SK-N-DZ (cell line): ENCODE results near the gene DOCK10.

Source experiments
- DNase-seq: peaks from one replicate; pipeline ENCODE4 v3.0.0-alpha.2; 2015; ENCODE audit warnings: low spot score

DOCK10 gene

DNA sequence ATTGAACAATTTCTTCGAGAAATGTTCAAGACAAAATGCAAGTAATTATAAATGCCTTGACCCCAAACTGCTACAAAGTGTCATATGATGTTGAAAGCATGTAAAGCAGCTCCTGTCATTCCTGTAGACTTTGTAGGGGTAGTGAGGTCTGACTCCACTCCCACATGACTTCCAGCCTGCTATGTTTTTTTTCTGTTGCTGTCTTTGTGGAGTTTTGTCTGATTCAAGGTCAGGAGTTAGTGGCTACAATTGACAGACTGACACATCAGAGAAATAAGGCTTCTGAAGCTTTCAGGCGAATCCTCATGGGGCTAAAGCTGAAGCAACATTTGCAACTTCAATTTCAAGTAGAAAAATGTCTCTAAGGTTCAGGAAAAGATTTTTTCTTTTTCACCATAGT, 262.2 kb downstream of the DOCK10 start:
- no peak for DNase-seq

DNA sequence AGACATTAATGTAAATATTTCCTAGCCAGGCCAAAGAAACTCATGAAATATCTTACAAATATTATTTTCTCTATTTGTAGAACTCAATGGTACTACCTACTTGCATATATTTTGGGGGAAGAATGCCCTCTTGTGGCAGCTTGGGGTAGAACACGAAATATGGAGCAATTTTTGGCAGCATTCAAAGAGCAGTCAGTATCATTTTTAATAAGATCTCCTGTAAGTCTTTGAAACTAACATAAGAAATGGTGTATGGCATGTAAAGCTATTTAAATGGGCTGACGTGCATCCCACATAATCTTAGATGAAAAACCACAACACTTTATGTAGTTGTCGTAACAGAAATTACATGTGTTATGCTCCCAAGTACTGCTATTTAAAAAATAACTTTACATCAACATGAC, 263.8 kb downstream of the DOCK10 start:
- peak; percentile 61 for DNase-seq

DNA sequence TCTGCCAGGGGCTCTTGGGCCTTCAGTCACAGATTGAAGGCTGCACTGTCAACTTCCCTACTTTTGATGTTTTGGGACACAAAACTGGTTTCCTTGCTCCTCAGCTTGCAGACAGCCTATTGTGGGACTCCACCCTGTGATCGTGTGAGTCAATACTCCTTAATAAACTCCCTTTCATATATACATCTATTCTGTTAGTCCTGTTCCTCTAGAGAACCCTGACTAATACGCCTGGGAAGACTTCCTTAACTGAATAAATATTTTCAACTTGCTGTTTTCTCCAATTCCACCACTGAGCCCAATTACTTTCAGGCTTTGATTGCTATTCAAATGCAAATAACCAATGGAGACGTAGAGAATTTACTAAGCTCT, 264.7 kb downstream of the DOCK10 start:
- DNase-seq, result no peak

GRCh38 chr2:224776795-224777558, 265.3 kb downstream of the DOCK10 start:
- no peak for DNase-seq

DNA sequence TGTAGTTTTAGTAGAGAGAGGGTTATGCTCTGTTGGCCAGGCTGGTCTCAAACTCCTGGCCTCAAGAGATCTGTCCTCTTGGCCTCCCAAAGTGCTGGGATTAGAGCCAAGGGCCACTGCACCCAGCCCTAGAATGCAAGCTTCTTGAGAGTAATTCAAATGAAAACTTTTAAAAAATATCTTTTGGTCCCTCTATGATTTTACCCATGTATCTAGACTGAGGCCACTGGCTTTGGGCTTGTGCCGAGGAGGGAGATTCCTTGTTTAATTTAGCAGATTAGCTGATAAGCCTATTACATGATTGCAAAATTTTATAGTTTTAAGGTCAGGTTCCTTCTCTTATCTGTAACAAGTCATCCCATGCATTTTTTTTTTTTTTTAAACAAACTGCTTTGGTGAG, 266.6 kb downstream of the DOCK10 start:
- DNase-seq, result no peak

- no peak for DNase-seq
Measured at GRCh38 chr2:224774735-224775134, 267.5 kb downstream of the DOCK10 start.

DNA sequence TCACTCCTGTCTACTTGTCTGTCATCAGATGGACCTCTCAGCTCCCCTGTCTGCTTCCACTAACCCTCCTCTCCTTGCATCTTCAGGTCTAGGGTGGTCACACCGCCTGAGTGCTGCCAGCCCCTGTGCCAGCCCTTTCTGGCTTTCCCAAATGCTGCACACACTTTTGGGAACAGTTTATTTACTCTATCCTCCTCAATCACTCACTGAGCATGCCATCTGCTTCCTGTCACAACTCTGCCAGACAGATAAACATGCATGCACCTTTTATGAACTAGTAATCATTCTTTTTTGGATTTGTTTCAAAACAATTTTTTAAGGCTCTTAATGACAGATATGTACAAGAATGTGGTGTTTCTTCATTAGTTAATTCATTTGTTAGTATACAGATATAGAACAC, 269.8 kb downstream of the DOCK10 start:
- DNase-seq, result no peak

DNA sequence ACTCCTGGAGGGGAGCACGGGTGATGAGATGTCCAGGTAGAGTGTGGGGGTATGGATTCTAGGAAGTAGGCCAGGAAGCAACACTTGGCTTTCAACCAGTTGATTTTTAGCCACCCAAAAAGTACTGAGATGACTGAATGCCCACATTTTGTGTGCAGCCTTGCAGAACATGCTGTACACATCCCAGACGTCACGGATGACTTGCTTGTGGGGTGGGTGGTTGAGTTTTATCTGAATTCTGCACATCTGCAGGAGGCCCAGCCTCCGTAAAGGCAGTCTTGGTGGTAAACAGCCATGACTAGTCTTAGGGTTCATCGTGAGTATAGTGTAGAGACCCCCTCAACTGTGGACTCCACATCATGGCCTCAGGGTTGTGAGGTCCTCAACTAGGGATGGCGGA, 272.8 kb downstream of the DOCK10 start:
- no peak for DNase-seq

DNA sequence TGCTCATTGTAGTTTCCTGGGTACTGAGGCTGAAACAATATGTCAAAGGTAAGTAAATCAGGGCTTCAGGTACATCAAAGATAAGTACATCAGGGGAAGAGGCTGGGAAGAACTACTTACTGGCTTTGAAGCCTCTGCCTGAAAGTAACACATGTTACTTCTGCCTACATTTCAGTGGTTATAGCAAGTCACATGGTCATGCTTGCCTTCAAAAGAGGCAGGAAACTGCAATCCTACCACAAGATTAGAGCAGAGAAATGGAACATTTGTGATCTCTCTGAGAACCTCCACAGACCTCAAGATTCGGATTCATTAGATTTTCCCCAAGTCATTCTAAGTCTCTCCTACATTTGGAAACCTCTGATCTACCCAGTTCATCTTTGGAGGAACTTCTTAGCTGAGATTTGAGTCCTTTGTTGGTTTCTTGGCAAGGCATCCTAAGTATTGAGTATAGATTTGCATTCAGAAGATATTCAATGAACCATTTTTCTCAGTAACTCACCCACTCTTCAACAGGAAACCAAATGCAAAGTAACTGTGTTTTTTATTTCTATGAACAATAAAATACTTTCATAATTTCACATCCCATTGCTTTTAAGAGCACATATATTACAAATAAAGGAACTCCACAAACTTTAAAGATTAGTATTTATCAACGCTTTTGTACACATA, 277.6 kb downstream of the DOCK10 start:
- no peak for DNase-seq

DNA sequence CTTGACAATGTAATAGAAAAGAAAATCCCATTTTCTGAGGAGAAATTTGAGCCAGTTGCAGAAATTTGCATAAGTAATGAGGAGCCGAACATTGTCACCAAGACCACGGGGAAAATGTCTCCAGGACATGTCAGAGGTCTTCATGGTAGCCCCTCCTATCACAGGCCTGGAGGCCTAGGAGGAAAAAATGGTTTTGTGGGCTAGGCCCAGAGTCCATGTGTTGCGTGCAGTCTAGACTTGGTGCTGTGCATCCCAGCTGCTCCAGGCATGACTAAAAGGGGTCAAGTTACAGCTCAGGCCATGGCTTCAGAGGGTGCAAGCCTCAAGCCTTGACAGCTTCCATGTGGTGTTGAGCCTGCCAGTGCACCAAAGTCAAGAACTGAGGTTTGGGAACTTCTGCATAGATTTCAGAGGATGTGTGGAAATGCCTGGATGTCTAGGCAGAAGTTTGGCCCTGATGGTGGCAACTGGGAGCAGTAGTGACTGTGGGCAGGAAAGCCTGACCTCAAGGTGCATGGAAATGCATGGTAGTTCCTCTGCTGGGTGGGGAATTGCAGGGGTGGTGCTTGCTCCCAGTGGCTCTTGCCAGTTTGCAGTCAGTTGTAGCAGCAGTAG, 284.2 kb downstream of the DOCK10 start:
- DNase-seq, result no peak

DNA sequence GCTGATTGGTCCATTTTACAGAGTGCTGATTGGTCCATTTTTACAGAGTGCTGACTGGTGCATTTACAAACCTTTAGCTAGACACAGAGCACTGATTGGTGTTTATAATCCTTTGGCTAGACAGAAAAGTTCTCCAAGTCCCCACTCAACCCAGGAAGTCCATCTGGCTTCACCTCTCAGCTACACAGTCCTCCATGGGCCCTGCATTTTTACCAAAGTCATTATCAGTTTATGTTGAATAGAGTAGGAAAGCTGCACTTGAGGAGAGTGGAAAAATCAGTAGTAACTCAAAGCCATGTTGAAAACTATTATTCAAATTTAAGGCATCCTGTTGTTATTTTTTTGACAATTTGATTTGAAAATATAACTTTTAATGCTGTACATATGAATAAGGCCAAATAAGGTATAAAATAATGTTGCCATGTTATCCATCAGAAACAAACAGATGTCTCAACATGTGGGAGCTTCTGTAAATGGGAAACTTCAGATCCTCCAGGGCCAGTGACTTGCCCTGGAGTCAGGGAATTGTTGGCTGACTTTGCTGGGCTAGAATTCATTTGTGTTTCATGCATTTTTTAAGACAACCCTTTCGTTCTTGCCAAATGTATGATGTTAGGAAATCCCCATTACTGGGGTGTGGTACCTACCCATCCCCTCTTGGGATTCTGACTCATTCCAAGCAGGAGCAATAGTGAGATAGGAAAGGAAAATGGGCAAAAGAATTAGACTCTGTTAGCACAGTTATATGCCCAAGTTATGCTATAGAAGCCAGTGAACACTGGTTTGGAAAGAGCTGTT, 288.3 kb downstream of the DOCK10 start:
- no peak for DNase-seq

DNA sequence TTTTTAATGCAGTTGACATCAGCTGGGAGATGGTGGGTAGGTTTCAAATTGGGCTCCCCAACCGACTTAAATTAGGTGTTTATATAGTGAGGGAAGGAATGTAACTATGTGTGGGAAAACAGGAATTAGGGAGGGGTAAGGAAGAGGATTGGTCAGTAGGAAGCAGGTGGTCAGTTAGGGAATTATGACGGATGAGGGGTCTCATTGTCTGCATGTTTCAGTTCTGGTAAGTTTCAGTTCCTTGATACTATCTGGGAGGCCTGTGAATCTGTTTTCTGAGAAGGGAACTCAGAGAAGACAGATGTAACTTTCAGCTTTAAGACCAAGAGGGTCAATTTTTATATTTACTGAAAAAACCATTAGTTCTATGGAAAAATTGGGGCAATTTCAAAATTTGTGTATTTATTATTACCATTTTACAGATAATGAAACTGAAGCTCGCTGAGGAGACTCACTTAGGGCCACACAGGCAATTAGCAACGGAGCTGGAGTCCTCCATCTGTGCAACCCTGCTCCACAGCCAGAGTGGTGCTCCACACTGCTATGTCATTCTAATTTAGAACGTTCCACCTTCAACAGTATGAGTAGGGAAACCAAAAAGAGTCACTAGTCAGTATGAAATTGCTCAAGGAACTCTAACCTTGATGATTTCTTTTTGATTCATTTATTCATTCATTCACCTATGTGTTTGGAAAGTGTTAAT, 290.1 kb downstream of the DOCK10 start:
- no peak for DNase-seq

- no peak for DNase-seq
Measured at GRCh38 chr2:224749136-224749535, 293.1 kb downstream of the DOCK10 start.

GRCh38 chr2:224747765-224748164, 294.5 kb downstream of the DOCK10 start:
- no peak for DNase-seq

DNA sequence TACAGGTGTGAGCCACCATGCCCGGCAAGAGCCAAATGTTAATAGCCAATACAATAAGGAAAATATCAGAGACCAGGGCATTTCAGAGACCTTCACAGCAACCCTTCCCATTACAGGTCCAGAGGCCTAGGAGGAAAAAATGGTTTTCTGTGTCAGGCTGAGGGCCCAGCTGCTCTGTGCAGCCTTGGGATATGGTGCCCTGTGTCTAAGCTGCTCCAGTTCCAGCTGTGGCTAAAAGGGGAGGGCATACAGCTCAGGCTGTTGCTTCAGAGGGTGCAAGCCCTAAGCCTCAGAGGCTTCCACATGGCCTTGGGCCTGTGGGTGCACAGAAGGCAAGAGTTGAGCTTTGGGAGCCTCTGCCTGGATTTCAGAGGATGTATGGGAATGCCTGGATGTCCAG, 306.0 kb downstream of the DOCK10 start:
- no peak for DNase-seq

DNA sequence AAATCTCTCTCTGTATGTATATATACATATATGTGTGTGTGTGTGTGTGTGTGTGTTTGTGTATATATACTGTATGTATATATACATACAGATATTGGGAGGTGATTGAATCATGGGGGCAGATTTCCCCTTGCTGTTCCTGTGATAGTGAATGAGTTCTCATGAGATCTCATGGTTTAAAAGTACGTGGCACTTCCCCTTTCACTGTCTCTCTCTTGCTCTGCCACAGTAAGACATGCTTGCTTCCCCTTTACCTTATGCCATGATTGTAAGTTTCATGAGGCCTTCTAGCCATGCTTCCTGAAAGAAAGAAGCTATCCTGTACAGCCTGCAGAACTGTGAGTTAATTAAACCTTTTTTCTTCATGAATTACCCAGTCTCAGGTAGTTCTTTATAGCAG, 307.3 kb downstream of the DOCK10 start:
- no peak for DNase-seq

DNA sequence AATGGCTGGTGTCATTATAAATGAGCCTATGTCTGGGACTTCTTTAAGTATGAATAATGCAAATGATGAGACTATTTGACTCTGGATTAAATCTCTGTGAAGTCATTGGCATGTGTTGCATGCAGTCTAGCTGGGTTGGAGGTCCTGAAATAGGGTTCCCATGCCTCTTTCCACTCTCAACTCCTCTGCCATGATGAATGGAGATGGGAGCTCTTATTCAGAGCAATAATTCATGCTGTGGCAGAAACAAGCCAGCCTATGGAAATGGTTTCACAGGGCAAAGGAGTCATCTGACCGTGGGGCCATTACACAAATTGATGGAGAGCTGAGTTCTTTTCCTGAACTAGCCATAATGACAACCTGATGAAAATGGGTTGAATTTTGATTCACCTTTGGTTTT, 310.6 kb downstream of the DOCK10 start:
- DNase-seq, result no peak

DNA sequence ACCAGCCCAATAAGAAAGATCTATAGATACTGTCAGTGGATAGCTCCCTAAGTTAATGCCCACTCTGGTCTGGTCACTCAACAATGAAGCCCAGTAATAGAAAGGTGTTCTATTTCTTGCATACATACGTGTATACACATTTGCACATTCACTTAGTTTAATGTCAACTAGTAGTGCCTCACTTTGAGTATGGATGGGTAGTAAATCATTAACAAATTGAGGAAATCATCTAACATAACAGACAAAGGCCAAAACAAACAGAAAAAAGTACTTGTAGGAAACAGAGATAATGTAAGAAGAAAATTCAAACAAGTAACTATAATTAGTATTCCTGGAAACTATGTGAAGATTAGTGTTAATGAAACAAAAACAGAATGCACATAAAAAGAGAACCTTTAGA, 312.8 kb downstream of the DOCK10 start:
- no peak for DNase-seq

DNA sequence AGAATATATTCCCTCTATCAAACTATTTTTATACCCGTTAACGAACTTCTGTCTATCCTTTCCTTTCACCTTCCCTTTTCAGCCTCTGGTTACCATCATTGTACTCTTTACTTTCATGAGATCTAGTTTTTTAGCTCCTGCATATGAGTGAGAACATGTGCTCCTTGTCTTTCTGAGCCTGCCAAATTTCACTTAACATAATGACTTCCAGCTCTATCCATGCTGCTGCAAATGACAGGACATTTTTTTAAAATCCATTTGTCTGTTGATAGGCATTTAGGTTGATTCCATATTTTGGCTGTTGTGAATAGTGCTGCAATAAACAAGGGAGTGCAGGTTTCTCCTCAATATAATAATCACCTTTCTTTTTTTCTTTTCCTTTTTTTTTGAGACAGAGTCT, 317.9 kb downstream of the DOCK10 start:
- DNase-seq, result no peak

DNA sequence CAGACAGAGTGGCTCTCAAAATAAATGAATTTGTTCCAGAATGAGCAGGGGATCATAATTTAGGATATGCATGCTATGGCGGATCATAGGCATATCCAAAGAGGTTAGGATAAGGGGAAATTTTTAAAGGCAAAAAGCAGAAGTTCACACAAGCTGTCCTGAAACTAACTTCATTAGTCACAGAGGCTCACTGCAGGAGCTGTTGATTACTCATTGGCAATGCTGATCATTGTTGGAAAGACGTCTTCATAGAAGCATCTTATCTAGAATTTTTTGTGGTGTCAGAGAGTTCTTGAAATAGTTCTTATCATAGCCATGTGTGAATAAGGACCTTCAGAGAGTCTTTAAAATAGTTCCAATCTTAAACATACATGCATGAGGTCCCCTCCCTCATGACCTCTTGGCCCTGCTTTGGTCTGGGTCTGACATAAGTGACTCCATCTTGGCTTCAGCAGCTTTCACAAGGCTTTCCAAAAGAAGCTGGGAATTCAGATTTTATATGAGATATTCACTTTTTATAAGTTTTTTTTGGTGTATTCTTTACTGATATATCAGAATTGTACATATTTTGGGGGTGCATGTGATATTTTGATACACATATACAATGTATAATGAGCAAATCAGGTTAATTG, 318.6 kb downstream of the DOCK10 start:
- no peak for DNase-seq

- no peak for DNase-seq
Measured at GRCh38 chr2:224722770-224723169, 319.5 kb downstream of the DOCK10 start.
